Measurements from ENCODE around the gene FERMT2.

DNA sequence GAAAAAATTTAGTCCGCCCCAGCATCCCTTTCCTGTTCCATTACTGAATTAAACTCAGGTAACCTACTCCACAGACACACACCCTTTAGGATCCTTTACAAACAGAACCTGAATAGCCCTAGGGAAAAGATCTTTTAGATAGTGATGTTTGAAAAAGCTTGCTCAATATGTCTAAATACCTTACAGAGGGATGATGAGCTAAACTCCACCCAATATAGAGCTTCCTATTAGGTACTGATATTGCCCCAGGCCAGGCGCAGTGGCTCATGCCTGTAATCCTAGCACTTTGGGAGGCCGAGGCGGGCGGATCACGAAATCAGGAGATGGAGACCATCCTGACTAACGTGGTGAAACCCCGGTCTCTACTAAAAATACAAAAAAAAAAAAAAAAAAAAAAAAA lies 50.1 kb downstream of the FERMT2 start:
- TF ChIP-seq POLR2A (IDR thresholded peaks at IDR 0.05) (no peak), POLR2AphosphoS5 (IDR thresholded peaks at IDR 0.05) (no peak)
- TF ChIP-seq, protein P1, sequence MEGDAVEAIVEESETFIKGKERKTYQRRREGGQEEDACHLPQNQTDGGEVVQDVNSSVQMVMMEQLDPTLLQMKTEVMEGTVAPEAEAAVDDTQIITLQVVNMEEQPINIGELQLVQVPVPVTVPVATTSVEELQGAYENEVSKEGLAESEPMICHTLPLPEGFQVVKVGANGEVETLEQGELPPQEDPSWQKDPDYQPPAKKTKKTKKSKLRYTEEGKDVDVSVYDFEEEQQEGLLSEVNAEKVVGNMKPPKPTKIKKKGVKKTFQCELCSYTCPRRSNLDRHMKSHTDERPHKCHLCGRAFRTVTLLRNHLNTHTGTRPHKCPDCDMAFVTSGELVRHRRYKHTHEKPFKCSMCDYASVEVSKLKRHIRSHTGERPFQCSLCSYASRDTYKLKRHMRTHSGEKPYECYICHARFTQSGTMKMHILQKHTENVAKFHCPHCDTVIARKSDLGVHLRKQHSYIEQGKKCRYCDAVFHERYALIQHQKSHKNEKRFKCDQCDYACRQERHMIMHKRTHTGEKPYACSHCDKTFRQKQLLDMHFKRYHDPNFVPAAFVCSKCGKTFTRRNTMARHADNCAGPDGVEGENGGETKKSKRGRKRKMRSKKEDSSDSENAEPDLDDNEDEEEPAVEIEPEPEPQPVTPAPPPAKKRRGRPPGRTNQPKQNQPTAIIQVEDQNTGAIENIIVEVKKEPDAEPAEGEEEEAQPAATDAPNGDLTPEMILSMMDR (IDR thresholded peaks at IDR 0.05): no peak

All from transverse colon (tissue), 4 donors.